Effector memory CD4-positive, alpha-beta T cell (primary cell): ENCODE results near the gene TUBA1A.
"Not testable (repeated sequence)": the region's sequence is repeated elsewhere in the genome, so short reads cannot be mapped to it uniquely, and the experiment has no call there.

Source experiments
- DNase-seq, 3 donors: peaks; one replicate each; pipeline ENCODE4 v3.0.0-alpha.2; 2020
- H3K27ac ChIP-seq: 2 replicates; pipeline ENCODE4 v1.7.0; 2013; ENCODE audit warnings: mild to moderate bottlenecking, low read length, moderate library complexity; ENCODE audit not compliant: insufficient read depth, poor library complexity, severe bottlenecking
- H3K27me3 ChIP-seq: replicated peaks from 2 replicates; pipeline ENCODE4 v1.7.0; 2013; ENCODE audit warnings: mild to moderate bottlenecking, low read length; ENCODE audit not compliant: insufficient read depth, control insufficient read depth, poor library complexity, severe bottlenecking
- H3K36me3 ChIP-seq: 2 replicates; pipeline ENCODE4 v1.7.0; 2013; ENCODE audit warnings: mild to moderate bottlenecking, low read length, moderate library complexity; ENCODE audit not compliant: control insufficient read depth, insufficient read depth
- H3K4me1 ChIP-seq: 2 replicates; pipeline ENCODE4 v1.7.0; 2013; ENCODE audit warnings: low read length, mild to moderate bottlenecking; ENCODE audit not compliant: control insufficient read depth, insufficient read depth, poor library complexity, severe bottlenecking
- H3K4me3 ChIP-seq: 2 replicates; pipeline ENCODE4 v1.7.0; 2013; ENCODE audit warnings: low read length, low read depth, mild to moderate bottlenecking; ENCODE audit not compliant: insufficient read depth, poor library complexity, severe bottlenecking
- H3K9me3 ChIP-seq: 2 replicates; pipeline ENCODE4 v1.7.0; 2013; ENCODE audit warnings: mild to moderate bottlenecking, low read length, moderate library complexity; ENCODE audit not compliant: control insufficient read depth

TUBA1A gene

GRCh38 chr12:49201595-49202295 lies 12.9 kb upstream of the TUBA1A start:
- no peak for DNase-seq
- Histone ChIP-seq H3K27ac (peak overlapping the region; percentile 12), H3K4me3 (no peak overlapping the region)

DNA sequence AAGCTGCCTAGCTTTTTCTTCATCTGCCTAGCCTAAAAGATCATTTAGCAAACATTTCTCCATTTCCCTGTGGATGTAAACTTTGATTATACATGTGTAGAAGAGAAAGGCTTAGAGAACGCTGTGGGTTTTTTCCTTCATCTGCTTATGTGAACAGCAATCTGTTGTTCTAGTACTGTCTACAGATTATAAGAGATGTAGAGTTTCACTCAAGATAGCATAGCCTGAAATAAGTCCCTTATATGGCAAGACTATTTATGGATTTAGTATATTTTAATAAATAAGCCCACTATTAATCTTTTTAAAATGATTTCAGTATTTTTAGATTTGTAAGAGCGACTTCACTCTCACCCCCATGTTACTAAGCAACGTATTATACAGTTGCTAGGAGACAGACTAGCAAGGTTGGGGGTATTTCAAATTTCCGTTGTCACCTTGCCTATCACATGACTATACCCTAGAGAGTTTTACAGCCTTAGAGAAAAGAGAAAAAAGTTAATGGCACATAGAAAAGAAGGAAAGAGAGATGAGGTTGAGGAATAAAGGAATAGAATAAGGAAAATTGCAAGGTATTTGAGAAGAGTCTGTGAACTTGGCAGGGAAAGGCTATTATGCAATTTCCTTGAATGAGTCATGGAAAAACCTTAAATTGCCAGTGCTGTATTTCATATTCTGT lies 12.2 kb upstream of the TUBA1A start:
- H3K36me3 ChIP-seq: no peaks in the 10 kb centered on the region
- H3K4me3 ChIP-seq: no peak overlapping the region
- no peaks in the 10 kb centered on the region for H3K27me3 ChIP-seq
- no peak for DNase-seq
- no peaks in the 10 kb centered on the region for H3K9me3 ChIP-seq
- no peak overlapping the region for H3K27ac ChIP-seq
- no peaks in the 10 kb centered on the region for H3K4me1 ChIP-seq

More at GRCh38 chr12:49201595-49202295, 12.9 kb upstream of the TUBA1A start:
- H3K9me3 ChIP-seq: no peaks in the 10 kb centered on the region
- no peaks in the 10 kb centered on the region for H3K36me3 ChIP-seq
- no peaks in the 10 kb centered on the region for H3K4me1 ChIP-seq
- no peaks in the 10 kb centered on the region for H3K27me3 ChIP-seq

GRCh38 chr12:49198431-49199155 lies 9.7 kb upstream of the TUBA1A start:
- DNase-seq: no peak
- H3K36me3 ChIP-seq: no peaks in the 10 kb centered on the region
- no peaks in the 10 kb centered on the region for H3K4me1 ChIP-seq
- H3K9me3 ChIP-seq: no peaks in the 10 kb centered on the region
- no peaks in the 10 kb centered on the region for H3K27me3 ChIP-seq
- no peak overlapping the region for H3K4me3 ChIP-seq
- no peak overlapping the region for H3K27ac ChIP-seq

GRCh38 chr12:49197256-49197655 lies 8.4 kb upstream of the TUBA1A start:
- H3K36me3 ChIP-seq: no peaks in the 10 kb centered on the region
- H3K27ac ChIP-seq: no peak overlapping the region
- H3K4me1 ChIP-seq: no peaks in the 10 kb centered on the region
- no peaks in the 10 kb centered on the region for H3K27me3 ChIP-seq
- DNase-seq: no peak
- H3K9me3 ChIP-seq: no peaks in the 10 kb centered on the region
- H3K4me3 ChIP-seq: no peak overlapping the region

DNA sequence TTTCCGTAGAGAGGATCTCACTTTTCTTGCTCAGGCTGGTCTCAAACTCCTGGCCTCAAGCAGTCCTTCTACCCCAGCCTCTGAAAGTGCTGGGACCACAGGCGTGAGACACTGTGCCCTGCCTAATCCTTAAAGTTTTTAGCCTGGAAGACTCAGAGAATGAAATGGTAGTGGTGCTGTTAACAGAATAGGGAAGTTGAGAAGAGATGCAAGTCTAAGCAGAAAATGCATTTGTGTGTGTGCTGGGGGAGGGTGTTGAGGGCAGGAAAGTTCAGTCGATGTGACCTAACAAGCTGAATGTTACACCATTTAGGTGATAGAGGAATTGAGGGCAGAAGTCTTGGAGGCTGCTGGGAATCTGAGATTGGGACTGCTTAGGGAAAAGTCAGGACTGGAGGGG lies 6.9 kb upstream of the TUBA1A start:
- Histone ChIP-seq H3K27ac (no peak overlapping the region), H3K27me3 (no peaks in the 10 kb centered on the region), H3K9me3 (no peaks in the 10 kb centered on the region), H3K4me3 (no peak overlapping the region), H3K4me1 (no peaks in the 10 kb centered on the region), H3K36me3 (no peaks in the 10 kb centered on the region)
- DNase-seq: no peak

- not testable (repeated sequence) for H3K36me3 ChIP-seq, H3K4me1 ChIP-seq, H3K4me3 ChIP-seq, H3K9me3 ChIP-seq, H3K27ac ChIP-seq, DNase-seq, H3K27me3 ChIP-seq
Measured at GRCh38 chr12:49193746-49194145, 4.9 kb upstream of the TUBA1A start.

- DNase-seq, H3K27me3 ChIP-seq, H3K36me3 ChIP-seq, H3K4me1 ChIP-seq, H3K9me3 ChIP-seq, H3K27ac ChIP-seq, H3K4me3 ChIP-seq: not testable (repeated sequence)
Measured at GRCh38 chr12:49191498-49191897, 2.6 kb upstream of the TUBA1A start.

- H3K36me3 ChIP-seq: peaks cover 7% of the 10 kb centered on the region
- no peaks in the 10 kb centered on the region for H3K9me3 ChIP-seq
- no peak overlapping the region for H3K4me3 ChIP-seq
- H3K27me3 ChIP-seq: no peaks in the 10 kb centered on the region
- peaks cover 9% of the 10 kb centered on the region for H3K4me1 ChIP-seq
- H3K27ac ChIP-seq: no peak overlapping the region
- no peak for DNase-seq
Measured at GRCh38 chr12:49190974-49191373, 2.1 kb upstream of the TUBA1A start.

GRCh38 chr12:49189731-49190716 lies 1.1 kb upstream of the TUBA1A start:
- peak overlapping the region; percentile 11 for H3K4me3 ChIP-seq

More at GRCh38 chr12:49189731-49190716, 1.1 kb upstream of the TUBA1A start:
- H3K9me3 ChIP-seq: no peaks in the 10 kb centered on the region
- no peaks in the 10 kb centered on the region for H3K27me3 ChIP-seq
- peaks cover 12% of the 10 kb centered on the region for H3K36me3 ChIP-seq
- peak overlapping the region; percentile 98 for H3K27ac ChIP-seq
- H3K4me1 ChIP-seq: peaks cover 9% of the 10 kb centered on the region
- DNase-seq: no peak
